NT2/D1 (cell line): Measurements from ENCODE around the gene BACH1.

ENCODE experiments used
- YY1 ChIP-seq: IDR thresholded peaks from 2 replicates; pipeline ENCODE4 v1.6.1; 2011; ENCODE audit not compliant: insufficient read length, insufficient read depth
- ZNF274 ChIP-seq: IDR thresholded peaks from 2 replicates; pipeline ENCODE4 v1.6.1; 2011; ENCODE audit warnings: mild to moderate bottlenecking, low read depth, low read length

DNA sequence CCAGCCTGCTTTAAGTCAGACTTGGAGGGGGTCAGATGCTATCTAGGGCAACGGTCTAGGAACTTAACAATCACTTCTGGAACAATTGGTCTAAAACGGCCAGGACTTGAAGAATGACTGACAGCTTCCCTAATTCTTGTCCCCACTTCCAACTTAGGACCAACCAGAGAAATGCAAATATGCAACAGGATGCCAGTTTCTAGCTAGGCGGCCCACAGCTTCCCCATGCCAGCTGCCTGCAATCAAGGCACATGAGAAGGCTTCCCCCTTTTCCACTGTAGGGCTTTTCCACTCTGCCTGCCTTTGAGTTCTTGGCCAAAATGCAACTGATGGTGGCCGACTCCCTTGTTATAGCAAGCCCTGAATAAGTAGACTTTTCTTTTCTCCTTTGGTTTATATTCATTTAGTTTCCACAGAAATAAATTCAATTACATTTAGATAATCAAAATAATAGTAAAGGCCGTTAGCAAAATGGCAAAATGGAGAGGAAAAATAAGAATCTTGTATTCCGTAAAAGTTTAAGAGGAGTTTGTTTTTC, 80.9 kb downstream of the BACH1 start:
- TF ChIP-seq YY1, result no peak
- TF ChIP-seq ZNF274, result no peak
